Stimulated activated CD8-positive, alpha-beta memory T cell treated with anti-CD3 and anti-CD28 coated beads, Interleukin-4, amount 100 ng/mL, for 4 hours (primary cell): Measurements from ENCODE around the gene CUL2.
"Not testable (repeated sequence)": the region's sequence is repeated elsewhere in the genome, so short reads cannot be mapped to it uniquely, and the experiment has no call there.

ENCODE experiments used
- DNase-seq, 2 donors: peaks; one replicate each; pipeline ENCODE4 v3.0.0-alpha.2; 2020; ENCODE audit warnings: low read depth in 2 of 2, low spot score in 1 of 2

CUL2 gene

GRCh38 chr10:35080261-35080660 lies 9.9 kb downstream of the CUL2 start:
- not testable (repeated sequence) for DNase-seq

- DNase-seq, result no peak
These were observed 10.4 kb downstream of the CUL2 start for GRCh38 chr10:35079763-35080162.

GRCh38 chr10:35079265-35079664 lies 10.9 kb downstream of the CUL2 start:
- DNase-seq, result no peak

GRCh38 chr10:35075228-35075627 lies 14.9 kb downstream of the CUL2 start:
- DNase-seq, result no peak

GRCh38 chr10:35074266-35074665 lies 15.9 kb downstream of the CUL2 start:
- DNase-seq, result no peak

GRCh38 chr10:35070521-35070920 lies 19.6 kb downstream of the CUL2 start:
- DNase-seq, result no peak

GRCh38 chr10:35063837-35064454 lies 26.2 kb downstream of the CUL2 start:
- DNase-seq, result no peak

GRCh38 chr10:35059481-35059880 lies 30.7 kb downstream of the CUL2 start:
- no peak for DNase-seq

- no peak for DNase-seq
These were observed 31.5 kb downstream of the CUL2 start for GRCh38 chr10:35058686-35059085.

- no peak for DNase-seq
These were observed 32.0 kb downstream of the CUL2 start for GRCh38 chr10:35058134-35058533.

GRCh38 chr10:35056686-35057085 lies 33.5 kb downstream of the CUL2 start:
- DNase-seq, result no peak

GRCh38 chr10:35056133-35056532 lies 34.0 kb downstream of the CUL2 start:
- DNase-seq, result no peak

- DNase-seq, result no peak
These were observed 39.6 kb downstream of the CUL2 start for GRCh38 chr10:35050568-35050967.

GRCh38 chr10:35046074-35046473 lies 44.1 kb downstream of the CUL2 start:
- no peak for DNase-seq

- DNase-seq, result not testable (repeated sequence)
These were observed 44.9 kb downstream of the CUL2 start for GRCh38 chr10:35045275-35045674.

- no peak for DNase-seq
These were observed 46.3 kb downstream of the CUL2 start for GRCh38 chr10:35043796-35044344.

GRCh38 chr10:35042783-35043182 lies 47.4 kb downstream of the CUL2 start:
- DNase-seq, result no peak

- DNase-seq, result no peak
These were observed 48.6 kb downstream of the CUL2 start for GRCh38 chr10:35041502-35041879.

- DNase-seq, result no peak
These were observed 49.2 kb downstream of the CUL2 start for GRCh38 chr10:35040760-35041501.

GRCh38 chr10:35037104-35037503 lies 53.0 kb downstream of the CUL2 start:
- no peak for DNase-seq

GRCh38 chr10:35035606-35036005 lies 54.5 kb downstream of the CUL2 start:
- no peak for DNase-seq

GRCh38 chr10:35027567-35027966 lies 62.6 kb downstream of the CUL2 start:
- no peak for DNase-seq

- no peak for DNase-seq
These were observed 64.2 kb downstream of the CUL2 start for GRCh38 chr10:35025916-35026315.
